HG03460 (cell line): ENCODE data around the gene KCNMA1.

ENCODE experiments used
- ATAC-seq: cut with Tn5 transposase; IDR thresholded peaks from one replicate; pipeline ENCODE4 v1.9.1; 2021; ENCODE audit not compliant: unreplicated experiment

The KCNMA1 gene

DNA sequence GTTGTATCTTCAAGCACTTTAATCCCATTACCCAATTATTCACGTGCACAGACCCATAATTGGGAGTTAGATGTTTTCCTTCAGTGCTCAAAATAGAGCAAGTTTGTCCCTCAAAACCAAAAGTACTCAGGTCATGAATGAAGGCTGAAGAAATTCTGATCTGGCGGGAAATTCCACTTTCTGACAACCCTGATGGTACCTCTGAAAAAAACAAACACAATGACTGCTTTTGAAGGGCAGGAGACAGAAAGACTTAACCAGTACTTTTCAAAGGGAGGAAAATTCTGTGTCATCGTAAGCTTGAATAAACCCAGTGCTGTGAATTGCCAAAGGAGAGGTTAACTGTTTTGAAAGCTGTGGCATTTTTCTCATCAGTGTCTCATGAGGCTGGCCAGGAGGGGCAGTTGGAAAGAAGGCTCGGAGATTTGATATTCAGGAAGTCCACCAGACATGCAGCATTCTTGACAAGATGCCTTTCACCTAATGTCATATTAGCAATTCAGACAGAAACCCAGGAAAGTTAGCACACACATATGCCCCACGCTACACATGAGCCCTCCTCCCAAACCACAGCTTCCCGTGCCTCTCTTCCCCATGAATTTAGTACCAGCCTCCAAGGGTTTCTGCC, 347.0 kb downstream of the KCNMA1 start:
- no peak for ATAC-seq

DNA sequence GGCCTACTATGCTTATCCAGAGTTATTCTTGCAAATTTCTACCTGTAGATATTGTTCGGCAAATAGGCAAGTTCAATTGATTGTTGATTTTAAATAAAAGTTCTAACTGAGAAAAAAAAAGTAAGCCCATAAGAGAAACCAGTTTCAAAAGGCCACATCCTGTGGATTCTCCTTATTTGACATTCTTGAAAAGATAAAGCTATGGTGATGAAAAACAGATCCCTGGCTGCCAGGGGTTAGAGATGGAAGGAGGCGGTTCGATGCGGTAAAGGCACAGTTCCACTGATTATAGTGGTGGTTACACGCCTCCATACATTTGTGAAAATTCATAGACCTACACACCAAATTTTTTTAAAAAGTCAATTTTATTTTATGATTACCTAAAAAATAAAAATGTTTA, 347.8 kb downstream of the KCNMA1 start:
- no peak for ATAC-seq

DNA sequence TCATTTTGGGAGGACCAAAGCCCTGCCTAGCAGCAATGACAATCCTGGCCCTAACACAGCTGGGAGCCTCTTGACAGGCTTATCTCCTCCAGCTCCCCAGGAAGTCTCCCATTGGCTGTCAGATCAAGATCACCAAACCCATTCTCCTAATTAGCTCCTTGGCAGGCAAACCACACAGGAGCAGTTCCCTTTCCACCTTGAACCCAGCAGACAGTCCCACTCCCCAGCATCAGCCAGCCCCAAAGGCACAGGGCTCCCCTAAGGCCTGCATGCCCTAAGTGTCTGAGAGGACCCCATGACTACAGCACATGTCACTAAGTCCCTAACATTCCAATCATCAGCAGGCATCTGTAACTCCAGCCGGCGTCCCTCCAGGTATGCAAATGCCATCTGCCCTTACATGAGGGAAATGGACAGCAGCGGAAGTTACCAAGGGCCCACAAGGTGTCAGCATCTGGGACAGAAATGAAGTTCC, 348.5 kb downstream of the KCNMA1 start:
- ATAC-seq: no peak

DNA sequence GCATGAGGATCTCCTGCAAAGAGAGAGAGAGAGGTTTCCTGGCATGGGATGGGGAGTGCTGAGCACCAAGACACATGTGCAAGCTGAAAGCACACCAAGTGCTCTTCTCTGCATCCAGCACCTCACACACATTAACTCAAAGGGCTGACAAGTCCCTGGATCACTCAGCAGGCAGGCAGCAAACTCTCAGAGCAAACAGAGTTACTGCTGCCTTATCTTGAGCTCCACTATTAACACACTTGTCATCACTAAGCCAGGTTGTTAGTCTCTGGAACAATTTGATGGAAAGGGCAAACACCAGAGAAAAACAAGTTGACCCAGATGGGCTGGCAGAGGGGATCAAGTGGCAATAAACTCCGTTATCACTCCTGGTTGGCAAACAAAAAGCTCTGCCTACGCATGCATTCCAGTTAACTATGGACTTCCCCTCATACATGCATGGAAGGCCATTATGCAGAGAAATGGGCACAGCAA, 349.9 kb downstream of the KCNMA1 start:
- ATAC-seq: no peak

DNA sequence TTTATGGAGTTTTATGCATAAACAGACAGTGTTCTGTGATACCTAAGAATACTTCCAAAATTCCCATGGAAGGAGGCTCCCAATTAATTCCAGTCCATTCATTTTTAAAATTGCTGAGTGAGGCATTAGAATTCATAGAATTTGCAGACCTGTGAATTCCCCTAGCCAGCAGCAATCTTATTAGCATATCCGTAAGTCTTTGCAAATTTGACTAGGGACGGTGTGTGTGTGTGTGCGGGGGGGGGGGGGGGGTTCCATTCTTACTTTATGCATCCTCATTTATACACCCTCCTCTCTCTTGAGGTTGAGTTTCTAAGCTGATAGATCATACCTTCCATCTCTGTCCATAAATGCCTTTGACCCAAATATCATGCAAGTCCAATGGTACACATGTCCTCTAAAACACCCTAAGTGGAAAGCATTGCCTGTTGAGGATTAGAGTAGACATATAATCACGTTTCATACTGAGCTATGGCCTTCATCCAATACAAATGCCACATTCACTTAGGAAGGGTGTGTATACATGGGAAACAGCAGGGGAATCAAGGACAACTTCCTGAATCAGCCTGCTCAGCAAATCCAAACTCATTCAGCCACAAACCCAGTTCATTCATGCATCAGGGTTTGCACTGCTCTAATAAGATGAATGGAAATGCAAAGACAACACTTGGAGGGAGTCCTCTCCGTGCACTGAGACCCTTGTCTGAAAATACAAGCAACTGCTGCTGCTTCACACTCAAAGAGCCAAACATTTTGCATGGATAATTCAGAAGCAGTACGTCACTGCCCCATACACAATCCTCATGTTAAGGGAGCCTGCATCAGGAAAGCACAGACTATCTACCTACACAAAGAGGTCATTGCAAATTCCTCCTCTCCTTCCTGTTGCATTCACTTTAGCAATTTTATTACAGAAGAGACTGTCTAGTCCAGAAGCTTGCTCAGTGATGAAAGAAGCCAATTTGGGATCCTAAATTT, 350.8 kb downstream of the KCNMA1 start:
- no peak for ATAC-seq

DNA sequence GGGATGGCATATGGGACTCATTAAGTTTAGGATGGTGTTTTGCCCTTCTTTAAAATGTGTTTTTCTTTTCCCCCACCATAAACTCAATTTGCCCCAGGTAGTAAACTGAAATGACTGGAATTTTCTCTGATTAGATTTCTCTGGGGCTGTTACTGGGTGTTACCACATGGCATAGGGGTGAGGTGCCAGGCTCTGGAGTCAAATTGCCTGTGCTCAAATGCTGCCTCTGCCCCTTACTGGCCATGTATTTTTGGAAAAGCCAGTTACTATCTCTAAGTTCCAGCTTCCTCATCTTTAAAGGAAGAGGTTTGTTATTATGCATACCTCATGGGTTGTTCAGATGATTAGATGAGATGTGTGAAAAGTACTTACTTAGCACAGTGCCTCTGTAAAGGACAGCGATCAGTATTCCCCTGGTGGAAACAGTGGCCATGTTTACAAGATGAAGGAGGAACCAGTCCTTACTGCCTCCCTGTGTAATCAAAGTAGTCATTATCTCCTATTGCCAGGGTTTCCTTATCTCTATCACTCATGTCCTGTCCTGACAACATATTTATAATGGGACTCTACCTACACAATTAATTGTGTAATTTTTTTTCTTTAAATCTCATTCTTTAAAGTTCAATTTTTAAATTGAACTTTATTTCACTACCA, 352.0 kb downstream of the KCNMA1 start:
- no peak for ATAC-seq

DNA sequence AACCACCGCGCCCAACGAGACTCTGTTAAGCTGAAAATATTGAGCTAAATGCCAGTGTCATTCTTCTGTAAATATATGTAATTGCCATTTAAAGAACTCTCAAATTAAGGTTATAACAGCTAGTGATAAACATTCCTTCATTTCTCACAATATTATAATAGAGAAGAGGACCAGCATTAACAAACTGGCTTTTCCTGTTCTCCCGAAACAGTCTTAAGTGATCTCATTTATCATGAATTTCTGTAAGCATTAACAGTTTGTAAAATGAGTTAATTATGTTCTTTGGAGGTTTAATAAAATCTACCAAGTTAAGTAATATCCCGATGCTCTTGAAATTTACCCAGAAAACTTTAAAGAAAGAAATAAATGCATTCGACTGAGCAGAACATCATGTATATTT, 352.8 kb downstream of the KCNMA1 start:
- no peak for ATAC-seq

DNA sequence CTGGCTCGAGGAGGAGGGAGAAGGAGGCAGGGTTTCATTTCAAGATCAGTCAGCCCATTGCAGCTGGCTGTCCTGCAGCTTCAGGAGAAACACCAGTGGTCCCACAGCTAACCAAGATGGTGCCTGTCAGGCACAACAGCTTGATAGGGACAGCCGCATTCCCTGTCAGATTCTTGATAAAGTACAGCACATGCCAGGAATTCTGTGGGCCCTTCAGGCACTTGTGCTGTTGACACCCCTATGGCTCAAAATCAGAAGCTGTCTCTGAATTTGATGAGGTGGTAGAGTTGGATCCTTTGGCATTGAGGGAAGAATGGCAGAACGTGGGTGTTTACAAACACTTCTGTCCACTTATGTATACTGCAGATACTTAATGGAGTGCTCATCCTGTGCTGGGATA, 354.3 kb downstream of the KCNMA1 start:
- no peak for ATAC-seq

DNA sequence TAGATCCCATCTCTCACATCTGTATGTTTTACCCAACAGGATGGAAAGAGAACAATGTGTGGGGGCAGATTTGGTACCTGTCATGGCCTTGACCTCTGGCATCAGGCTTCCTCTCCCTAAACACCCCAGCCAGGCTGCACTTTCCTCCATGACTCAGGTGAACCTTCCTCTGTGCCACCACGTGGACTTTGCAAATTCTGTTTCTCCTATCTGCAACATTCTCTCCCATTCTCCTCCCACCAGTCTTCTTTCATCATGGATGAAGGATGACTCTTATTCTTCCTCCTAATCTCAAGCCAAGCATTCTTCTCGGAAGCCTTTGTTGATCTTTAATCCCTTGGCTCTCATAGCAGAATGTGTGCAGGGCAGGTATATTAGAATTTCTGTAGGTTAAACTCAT, 355.4 kb downstream of the KCNMA1 start:
- no peak for ATAC-seq

DNA sequence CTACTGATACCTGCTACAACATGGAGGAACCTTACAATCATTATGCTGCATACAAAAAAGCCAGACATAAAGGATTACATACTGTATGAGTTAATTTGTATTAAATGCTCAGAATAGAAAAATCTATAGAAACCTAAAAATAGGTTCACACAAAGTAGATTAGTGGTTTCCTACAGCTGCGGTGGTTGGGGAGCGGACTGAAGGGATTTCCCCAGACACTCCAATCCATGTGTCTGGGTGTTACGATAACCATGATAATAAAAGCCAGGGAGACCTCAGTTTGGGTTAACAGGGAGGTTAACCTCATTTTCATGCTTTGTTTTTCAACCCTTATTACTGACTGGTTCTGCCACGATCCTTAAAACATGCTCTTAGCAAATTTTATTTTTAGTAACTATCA, 355.9 kb downstream of the KCNMA1 start:
- no peak for ATAC-seq

DNA sequence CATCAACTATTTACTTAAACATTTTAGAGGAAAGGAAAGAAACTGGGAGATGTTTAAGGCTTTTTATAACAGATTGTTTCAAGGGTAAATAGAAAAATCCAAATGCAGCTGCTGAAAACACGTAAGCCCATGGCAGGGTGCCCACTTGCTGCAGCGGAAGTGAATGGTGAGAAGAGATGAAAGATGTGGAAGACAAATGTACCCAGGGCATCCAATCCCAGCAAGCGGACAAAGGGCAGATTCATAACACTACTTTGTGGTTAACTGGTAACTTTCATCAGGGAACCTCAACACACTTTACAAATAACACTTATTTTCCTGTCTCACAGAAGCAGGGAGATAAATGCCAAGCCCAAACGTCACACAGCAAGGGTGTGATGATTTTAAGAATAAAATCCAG, 358.4 kb downstream of the KCNMA1 start:
- no peak for ATAC-seq

DNA sequence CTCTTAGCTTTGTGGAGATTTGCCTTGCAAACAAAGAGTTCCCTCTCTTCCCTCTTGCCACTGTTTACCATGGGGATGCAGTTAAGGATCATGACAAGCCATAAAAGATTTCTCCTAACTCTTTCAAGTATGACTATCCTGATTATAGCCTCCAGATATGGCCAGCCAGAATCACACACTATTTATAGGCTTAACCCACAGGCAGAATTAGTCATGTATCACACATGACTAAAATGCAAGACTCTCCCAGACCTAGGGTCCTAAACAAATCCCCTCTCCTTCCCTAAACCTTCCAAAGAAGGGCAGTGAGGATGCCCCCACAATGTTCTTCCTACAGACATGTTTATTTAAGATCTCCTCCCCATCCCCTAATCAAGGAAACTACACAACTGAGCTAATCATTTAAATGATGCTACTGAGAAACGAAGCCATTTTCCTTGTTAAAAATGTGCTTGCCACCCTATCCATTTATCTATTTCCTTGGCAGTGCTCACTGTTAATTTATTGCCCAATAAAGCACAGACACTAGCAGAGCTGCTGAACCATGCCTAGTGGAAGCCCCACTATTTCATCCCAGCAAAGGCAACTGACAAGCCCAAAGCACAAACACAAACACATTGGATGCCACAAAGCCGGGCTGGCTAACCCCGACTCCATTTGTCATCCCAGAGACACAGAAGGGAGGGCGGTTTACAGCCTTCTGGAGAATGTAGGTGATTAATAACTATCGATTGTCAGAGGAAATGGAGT, 363.4 kb downstream of the KCNMA1 start:
- no peak for ATAC-seq

DNA sequence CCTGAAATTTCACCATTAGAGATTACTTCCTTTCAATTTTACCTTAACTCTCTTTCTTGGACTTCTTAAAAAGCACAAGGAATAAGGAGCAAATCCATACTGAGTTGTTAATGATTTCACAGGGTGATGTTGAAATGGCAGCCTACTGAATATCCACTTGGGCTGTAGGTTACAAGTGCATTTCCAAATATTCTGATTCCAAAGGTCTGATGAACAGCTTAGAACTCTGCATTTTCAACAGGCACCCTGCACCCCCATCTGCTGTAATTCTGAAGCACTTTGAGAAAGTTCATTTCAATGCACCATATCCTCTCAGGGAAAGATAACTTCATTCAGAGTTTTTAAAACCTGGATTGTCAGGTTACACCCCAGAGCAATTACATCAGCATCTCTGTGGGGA, 368.4 kb downstream of the KCNMA1 start:
- ATAC-seq: no peak

DNA sequence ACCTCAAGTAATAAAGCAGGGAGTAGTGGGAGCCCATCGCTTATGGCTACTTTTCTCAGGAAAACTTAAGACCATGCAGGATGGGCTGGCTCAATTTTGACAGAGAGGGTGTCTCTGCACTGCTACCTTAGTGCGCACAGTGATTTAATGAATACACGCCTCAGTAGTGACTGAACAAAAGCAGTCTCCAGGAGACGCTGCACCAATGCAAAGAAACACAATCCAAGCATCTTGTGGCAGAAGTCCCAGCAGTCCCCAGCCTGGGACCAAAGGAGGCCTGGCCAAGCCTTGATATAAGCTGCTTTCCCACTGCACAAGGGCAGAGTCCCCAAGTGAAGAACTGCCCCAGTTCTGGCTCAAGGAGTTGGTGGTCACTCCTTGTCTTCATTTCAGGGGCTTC, 368.9 kb downstream of the KCNMA1 start:
- no peak for ATAC-seq

DNA sequence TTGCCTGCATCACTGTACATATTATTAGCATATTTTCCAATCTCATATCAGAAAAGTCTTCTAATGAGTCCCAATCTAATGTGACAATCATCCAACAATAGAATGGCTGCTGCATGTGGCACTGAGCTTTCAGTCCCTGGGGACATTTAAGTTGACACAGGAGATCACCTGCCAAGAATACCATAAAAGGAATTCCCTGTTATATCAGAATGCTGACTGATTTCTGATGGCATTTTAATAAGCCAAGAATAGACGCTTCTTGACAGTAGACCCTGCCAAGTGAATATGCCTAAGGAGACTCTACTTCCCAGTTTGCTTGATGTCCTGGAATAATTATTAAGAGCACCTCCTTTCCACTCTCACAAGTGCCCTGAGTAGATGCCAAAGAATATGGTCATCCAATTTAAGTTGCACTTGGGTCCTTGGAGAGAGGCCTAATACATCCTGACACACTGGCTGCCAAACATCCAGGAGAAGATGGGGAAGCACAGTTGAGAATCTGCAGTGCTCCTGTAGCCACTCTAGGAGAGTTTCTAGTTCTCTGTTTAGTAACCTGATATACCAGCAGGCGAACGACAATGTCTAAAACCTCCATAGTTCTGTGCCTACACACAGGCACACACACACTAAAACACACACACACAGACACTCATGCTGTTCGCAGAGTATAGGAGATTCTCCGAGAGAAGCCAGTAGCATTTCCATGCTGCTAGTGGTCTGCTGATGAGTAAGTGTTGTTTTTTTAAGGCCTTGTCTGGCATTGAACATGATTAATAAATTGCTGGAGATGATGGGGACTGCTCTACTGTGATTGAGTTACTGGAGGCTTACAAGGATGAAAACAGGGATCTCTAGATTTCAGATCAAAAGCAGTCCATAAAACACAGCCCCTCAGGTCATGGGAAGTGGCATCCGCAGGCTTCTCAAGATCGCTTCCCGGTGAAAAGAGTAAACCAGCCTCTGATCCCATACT, 369.6 kb downstream of the KCNMA1 start:
- no peak for ATAC-seq

DNA sequence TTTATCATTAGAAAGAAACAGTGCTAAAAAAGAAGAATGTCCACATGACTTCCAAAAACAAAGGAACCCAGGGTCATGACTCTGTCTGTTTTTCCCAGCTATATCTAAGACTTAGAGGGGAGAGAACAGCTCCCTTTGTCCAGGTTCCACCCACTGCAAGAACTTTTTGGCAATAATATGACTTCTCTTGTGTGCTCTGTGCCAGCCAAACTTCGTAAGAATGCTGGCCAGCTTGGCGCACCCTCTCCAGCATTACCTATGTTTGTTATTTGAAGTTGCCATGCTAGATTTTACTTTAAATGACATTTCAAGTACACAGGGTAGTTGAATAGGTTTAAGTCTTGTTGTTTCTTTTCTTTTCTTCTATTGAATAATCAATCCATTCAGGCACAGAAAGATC, 371.4 kb downstream of the KCNMA1 start:
- ATAC-seq: no peak

DNA sequence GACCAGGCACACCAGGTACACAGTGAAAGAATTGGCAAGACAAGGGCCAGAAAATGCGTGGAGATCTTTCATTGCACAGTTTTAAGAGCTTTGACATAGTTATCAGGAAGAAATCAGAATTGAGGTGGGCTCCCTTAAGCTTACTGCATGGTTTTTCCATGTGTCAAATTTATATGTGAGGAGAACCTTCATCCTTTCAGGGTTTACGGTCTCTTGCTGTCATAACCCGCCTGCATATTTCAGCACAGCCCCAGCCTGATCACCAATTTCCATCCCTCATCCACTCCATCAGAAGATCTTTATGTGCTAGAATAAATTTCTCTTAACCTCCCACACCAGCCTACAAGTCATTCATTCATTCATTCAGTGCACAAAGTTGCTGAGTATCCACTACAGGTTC, 373.1 kb downstream of the KCNMA1 start:
- no peak for ATAC-seq

DNA sequence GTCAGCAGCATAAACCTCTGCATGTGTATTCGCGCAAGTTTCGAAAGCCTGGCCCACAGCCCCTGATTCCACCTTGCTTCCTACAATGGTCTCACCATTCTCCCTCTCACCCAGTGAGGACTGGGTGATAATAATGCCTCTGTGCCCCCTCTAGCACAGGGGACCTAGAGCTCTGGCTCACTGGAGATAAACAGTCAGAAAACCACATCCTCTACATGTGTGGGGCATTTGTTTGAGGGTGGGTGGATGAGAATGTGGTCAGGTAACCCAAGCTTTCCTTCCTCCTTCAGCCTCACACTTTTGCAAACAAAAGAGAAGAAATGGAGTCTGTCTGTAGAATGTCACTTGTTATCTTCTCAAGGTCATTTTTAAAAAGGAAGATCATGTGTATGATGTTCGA, 373.5 kb downstream of the KCNMA1 start:
- ATAC-seq: peak; percentile 91

DNA sequence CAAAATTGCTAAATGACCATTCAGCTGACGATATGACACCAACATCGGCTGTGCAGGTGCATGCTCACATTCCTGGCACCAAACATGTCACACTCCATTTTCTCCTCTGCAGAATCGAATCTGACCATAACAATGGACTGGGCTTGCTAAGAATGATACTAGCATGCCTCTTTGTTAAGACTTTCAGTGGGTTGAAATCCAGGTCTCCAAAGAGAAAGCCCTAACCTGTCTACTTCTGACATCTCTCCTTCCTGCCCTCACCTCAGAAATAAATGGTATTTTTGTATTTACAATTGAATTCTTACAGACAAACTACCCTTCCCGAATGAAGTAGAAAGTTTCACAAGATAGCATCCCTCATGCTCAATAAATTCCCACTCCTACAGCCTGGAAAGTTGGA, 373.9 kb downstream of the KCNMA1 start:
- ATAC-seq: no peak

DNA sequence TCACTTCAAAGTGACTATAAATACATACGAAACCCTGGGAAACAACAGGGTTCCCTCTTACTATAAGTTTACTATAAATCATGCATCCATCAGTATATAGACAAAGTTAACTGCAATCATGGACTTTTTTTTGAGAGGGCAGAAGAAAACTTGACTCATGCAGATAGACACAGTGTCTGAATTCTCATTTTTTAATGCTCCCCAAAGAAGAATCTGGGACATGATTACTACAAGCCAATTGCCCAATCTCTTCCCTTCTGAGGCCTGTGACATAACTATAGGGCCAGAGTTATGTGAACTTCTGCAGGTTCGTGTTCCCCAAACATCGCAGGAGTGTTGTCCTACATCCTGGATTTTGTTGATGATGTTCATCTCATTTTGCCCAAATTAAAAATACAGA, 376.5 kb downstream of the KCNMA1 start:
- ATAC-seq: no peak
